ENCODE data around the gene RNASEH2A.

Gene RNASEH2A

DNA sequence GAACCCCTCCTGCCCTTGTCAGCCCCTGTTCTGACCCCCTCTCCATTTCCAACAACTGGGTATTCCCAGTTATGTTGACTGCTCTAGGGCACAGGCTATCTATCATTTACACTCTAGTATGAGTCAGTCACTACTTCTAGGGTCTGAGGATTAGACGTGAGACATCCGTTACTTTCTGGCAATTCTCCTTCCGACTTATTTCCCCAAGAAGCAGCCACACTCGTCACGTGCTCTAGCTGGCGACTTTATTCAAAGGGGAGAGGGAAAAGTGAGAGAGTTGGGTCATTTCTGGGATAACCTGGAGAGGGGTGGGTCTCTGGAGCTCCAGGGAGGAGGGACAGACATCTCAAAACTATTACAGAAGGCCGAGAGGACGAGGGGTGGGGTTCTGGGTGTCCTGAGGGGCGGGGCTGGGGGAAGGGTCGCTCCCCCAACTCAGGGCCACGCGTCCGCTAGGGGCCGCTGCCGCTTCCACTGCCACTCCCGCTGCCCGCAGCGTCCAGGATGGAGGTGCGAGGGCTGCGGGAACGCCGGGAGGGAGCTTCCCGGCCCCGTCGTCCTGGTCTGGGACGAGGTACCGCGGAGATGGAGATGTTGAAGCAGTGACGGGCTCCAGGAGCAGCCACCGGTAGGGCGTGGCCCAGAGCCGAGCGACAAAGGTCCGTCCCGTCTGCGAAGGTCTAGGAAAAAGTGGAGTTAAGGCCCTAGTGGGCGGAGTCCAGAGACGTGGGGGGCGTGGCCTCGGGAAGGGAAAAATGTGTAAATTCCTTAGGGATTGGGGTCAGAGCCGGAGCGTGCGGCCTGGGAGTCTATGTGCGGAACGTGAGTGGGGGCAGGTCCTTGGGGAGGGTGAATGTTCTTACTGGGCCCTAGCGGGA lies 19.1 kb downstream of the RNASEH2A start:
- TF ChIP-seq GATA2 (IDR thresholded peaks at IDR 0.05; ENCODE audit: low read depth, low read length) (no peak), GATA3 (IDR thresholded peaks at IDR 0.05; ENCODE audit: low read depth, low read length) (no peak)

DNA sequence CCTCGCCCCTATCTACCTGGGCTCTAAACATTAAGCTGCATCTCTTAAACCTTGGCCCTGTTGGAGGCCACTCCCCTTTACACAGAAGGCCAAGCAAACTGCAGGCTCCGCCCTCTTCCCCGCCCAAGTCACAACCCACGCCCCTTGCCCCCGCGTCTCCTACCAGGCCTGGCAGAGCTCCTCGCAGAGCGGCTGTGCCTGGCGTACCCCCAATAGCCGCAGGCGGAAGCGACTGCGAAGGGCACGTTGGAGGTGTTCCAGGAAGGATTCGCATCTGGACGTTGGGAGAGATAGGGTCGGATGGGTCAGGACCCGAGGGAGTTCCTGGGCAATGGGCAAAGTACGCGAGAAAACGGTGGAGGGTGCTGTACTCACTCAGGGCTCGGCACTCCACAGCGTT lies 22.1 kb downstream of the RNASEH2A start:
- TF ChIP-seq GATA3 (IDR thresholded peaks at IDR 0.05; ENCODE audit: low read depth, low read length) (no peak), GATA2 (IDR thresholded peaks at IDR 0.05; ENCODE audit: low read depth, low read length) (peak; percentile 75)

- TF ChIP-seq GATA2 (IDR thresholded peaks at IDR 0.05; ENCODE audit: low read depth, low read length) (no peak), GATA3 (IDR thresholded peaks at IDR 0.05; ENCODE audit: low read depth, low read length) (no peak)
Measured at GRCh38 chr19:12833418-12833737, 27.0 kb downstream of the RNASEH2A start.

- TF ChIP-seq GATA3 (IDR thresholded peaks at IDR 0.05; ENCODE audit: low read depth, low read length) = no peak
- TF ChIP-seq GATA2 (IDR thresholded peaks at IDR 0.05; ENCODE audit: low read depth, low read length) = no peak
Measured at GRCh38 chr19:12833738-12834565, 27.6 kb downstream of the RNASEH2A start.

GRCh38 chr19:12834566-12834943 lies 28.2 kb downstream of the RNASEH2A start, which contains the start of gene RTBDN:
Gene RTBDN (minus strand): TSS chr19:12834579. CDS start chr19:12829979, 4,600 bp downstream.
- TF ChIP-seq GATA3 (IDR thresholded peaks at IDR 0.05; ENCODE audit: low read depth, low read length) (no peak), GATA2 (IDR thresholded peaks at IDR 0.05; ENCODE audit: low read depth, low read length) (no peak)

GRCh38 chr19:12834976-12835757 lies 28.8 kb downstream of the RNASEH2A start:
- TF ChIP-seq GATA3 (IDR thresholded peaks at IDR 0.05; ENCODE audit: low read depth, low read length) (no peak), GATA2 (IDR thresholded peaks at IDR 0.05; ENCODE audit: low read depth, low read length) (no peak)

GRCh38 chr19:12836529-12836863 lies 30.1 kb downstream of the RNASEH2A start:
- TF ChIP-seq GATA3 (IDR thresholded peaks at IDR 0.05; ENCODE audit: low read depth, low read length) (no peak), GATA2 (IDR thresholded peaks at IDR 0.05; ENCODE audit: low read depth, low read length) (no peak)

GRCh38 chr19:12837225-12837624 lies 30.8 kb downstream of the RNASEH2A start:
- no peak for TF ChIP-seq GATA2 (IDR thresholded peaks at IDR 0.05; ENCODE audit: low read depth, low read length)
- no peak for TF ChIP-seq GATA3 (IDR thresholded peaks at IDR 0.05; ENCODE audit: low read depth, low read length)

DNA sequence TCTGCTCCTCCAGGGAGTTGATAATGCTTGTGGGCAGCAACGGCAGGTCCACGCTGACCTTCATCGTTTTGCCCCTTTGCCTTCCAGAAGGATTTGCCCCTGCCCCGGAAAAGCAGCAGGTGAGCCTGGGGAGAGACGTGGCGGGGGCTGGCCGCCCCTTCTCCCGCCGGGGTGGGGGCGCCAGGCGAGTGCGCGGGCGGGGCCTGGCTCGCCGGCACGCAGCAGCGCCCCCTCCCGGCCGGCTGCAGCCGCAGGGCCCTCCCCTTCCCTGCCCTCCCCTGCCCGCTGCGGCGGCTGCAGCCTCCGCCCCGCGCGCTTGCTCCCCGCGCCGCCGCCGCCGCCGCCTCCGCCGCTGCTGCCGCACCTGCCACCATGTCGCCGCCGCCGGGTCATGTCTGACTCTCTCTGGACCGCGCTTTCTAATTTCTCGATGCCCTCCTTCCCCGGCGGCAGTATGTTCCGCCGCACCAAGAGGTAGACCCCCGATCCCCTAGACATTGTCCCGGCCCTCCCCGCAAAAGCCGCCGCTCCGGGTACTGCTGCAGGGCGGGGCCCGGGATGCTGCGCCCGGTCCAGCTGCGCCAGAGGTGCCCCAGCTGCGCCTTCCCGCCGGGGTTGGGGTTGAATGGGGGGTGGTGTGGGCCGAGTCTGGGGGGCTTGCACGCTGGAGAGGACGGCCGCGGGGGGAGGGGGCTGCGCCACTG lies 31.9 kb downstream of the RNASEH2A start, which contains the start of gene MAST1:
TSS of gene MAST1 (plus strand) at position 334 of the 704 bp plus-strand sequence. CDS start at position 392, 58 bp downstream.
- TF ChIP-seq GATA2 (IDR thresholded peaks at IDR 0.05; ENCODE audit: low read depth, low read length) (no peak), GATA3 (IDR thresholded peaks at IDR 0.05; ENCODE audit: low read depth, low read length) (no peak)

DNA sequence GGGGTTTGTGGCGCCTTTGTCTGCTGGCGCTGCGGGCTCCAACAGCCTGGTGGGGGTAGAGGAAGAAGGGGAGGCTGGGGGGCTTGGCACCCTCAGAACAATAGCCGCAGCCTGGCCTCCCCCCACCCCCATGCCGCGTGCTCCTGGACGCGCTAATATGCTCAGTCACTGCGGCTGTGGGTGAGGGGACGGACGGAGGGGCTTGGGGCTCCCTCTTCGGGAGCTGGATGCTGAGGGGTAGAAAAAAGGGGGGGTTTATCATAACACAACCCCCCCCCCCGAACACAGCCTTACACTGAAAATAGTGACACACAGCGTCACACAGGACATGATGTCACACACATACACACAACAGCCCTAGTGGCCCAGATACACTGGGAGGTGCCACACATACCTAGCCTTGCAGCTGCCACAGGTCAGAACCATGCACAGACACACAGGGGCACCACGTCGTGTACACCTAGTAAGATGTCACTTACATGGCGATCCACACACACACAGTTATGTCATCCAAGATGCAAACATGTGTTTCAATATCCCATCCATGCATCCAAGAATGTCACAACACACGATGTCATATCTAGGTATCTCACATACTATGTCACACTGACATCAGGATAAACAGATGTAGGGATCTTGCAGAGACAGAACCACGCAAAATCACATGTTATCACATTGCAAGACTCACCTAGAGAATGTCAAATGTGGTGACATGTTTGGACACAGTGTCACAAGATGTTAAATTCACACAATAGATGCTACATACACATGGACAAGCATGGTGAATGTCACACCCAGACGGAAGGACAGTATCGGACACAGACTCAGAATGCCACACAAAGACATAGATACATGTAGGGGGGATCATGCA lies 32.7 kb downstream of the RNASEH2A start:
- TF ChIP-seq GATA3 (IDR thresholded peaks at IDR 0.05; ENCODE audit: low read depth, low read length) (no peak), GATA2 (IDR thresholded peaks at IDR 0.05; ENCODE audit: low read depth, low read length) (no peak)

GRCh38 chr19:12840091-12841079 lies 34.0 kb downstream of the RNASEH2A start:
- TF ChIP-seq GATA3 (IDR thresholded peaks at IDR 0.05; ENCODE audit: low read depth, low read length) (no peak), GATA2 (IDR thresholded peaks at IDR 0.05; ENCODE audit: low read depth, low read length) (no peak)
